ENCODE data around the gene DPY19L2.
"Not testable (repeated sequence)": the region's sequence is repeated elsewhere in the genome, so short reads cannot be mapped to it uniquely, and the experiment has no call there.

Gene DPY19L2

GRCh38 chr12:63668028-63668799 lies at the start of gene DPY19L2:
Gene DPY19L2, minus strand, starts transcription at chr12:63668493. Its CDS starts 100 bp downstream, at chr12:63668393.
- peak; percentile 45 to 65 for DNase-seq (ENCODE audit: extremely low read depth in 1 of 2, low read depth in 1 of 2)

- not testable (repeated sequence) for DNase-seq (ENCODE audit: extremely low read depth in 1 of 2, low read depth in 1 of 2)
These were observed 48.6 kb upstream of the DPY19L2 start for GRCh38 chr12:63716891-63717290.

- not testable (repeated sequence) for DNase-seq (ENCODE audit: extremely low read depth in 1 of 2, low read depth in 1 of 2)
These were observed 46.9 kb upstream of the DPY19L2 start for GRCh38 chr12:63715107-63715625.

GRCh38 chr12:63714409-63714808 lies 46.1 kb upstream of the DPY19L2 start:
- not testable (repeated sequence) for DNase-seq (ENCODE audit: extremely low read depth in 1 of 2, low read depth in 1 of 2)

GRCh38 chr12:63713681-63714075 lies 45.4 kb upstream of the DPY19L2 start:
- peak in 1 of 2 donors; percentile 9 for DNase-seq (ENCODE audit: extremely low read depth in 1 of 2, low read depth in 1 of 2)

- not testable (repeated sequence) for DNase-seq (ENCODE audit: extremely low read depth in 1 of 2, low read depth in 1 of 2)
These were observed 44.8 kb upstream of the DPY19L2 start for GRCh38 chr12:63712979-63713680.

GRCh38 chr12:63712376-63712974 lies 44.2 kb upstream of the DPY19L2 start:
- DNase-seq (ENCODE audit: extremely low read depth in 1 of 2, low read depth in 1 of 2): not testable (repeated sequence)

- DNase-seq (ENCODE audit: extremely low read depth in 1 of 2, low read depth in 1 of 2): not testable (repeated sequence)
These were observed 43.0 kb upstream of the DPY19L2 start for GRCh38 chr12:63711339-63711738.

- DNase-seq (ENCODE audit: extremely low read depth in 1 of 2, low read depth in 1 of 2): no peak
These were observed 38.0 kb upstream of the DPY19L2 start for GRCh38 chr12:63706336-63706735.

GRCh38 chr12:63699678-63700382 lies 31.5 kb upstream of the DPY19L2 start:
- not testable (repeated sequence) for DNase-seq (ENCODE audit: extremely low read depth in 1 of 2, low read depth in 1 of 2)

GRCh38 chr12:63699011-63699410 lies 30.7 kb upstream of the DPY19L2 start:
- DNase-seq (ENCODE audit: extremely low read depth in 1 of 2, low read depth in 1 of 2): not testable (repeated sequence)

- DNase-seq (ENCODE audit: extremely low read depth in 1 of 2, low read depth in 1 of 2): not testable (repeated sequence)
These were observed 22.5 kb upstream of the DPY19L2 start for GRCh38 chr12:63690837-63691236.

- DNase-seq (ENCODE audit: extremely low read depth in 1 of 2, low read depth in 1 of 2): not testable (repeated sequence)
These were observed 20.8 kb upstream of the DPY19L2 start for GRCh38 chr12:63689141-63689540.

GRCh38 chr12:63686623-63687022 lies 18.3 kb upstream of the DPY19L2 start:
- not testable (repeated sequence) for DNase-seq (ENCODE audit: extremely low read depth in 1 of 2, low read depth in 1 of 2)

GRCh38 chr12:63685789-63686188 lies 17.5 kb upstream of the DPY19L2 start:
- not testable (repeated sequence) for DNase-seq (ENCODE audit: extremely low read depth in 1 of 2, low read depth in 1 of 2)

GRCh38 chr12:63682617-63683016 lies 14.3 kb upstream of the DPY19L2 start:
- not testable (repeated sequence) for DNase-seq (ENCODE audit: extremely low read depth in 1 of 2, low read depth in 1 of 2)

GRCh38 chr12:63680758-63681157 lies 12.5 kb upstream of the DPY19L2 start:
- not testable (repeated sequence) for DNase-seq (ENCODE audit: extremely low read depth in 1 of 2, low read depth in 1 of 2)

- DNase-seq (ENCODE audit: extremely low read depth in 1 of 2, low read depth in 1 of 2): not testable (repeated sequence)
These were observed 4.3 kb upstream of the DPY19L2 start for GRCh38 chr12:63672550-63672949.

- not testable (repeated sequence) for DNase-seq (ENCODE audit: extremely low read depth in 1 of 2, low read depth in 1 of 2)
These were observed 1.6 kb upstream of the DPY19L2 start for GRCh38 chr12:63669936-63670335.

- DNase-seq (ENCODE audit: extremely low read depth in 1 of 2, low read depth in 1 of 2): not testable (repeated sequence)
These were observed 1.1 kb upstream of the DPY19L2 start for GRCh38 chr12:63669427-63669826.
